ENCODE data around the gene ZNF385C. TPM values are rescaled to one million over a fixed set of nuclear protein-coding genes. Genes with fewer than 3 reads are reported as not detected.

The ZNF385C gene
- total RNA-seq, 1 donor from 2014 or later: not detected

DNA sequence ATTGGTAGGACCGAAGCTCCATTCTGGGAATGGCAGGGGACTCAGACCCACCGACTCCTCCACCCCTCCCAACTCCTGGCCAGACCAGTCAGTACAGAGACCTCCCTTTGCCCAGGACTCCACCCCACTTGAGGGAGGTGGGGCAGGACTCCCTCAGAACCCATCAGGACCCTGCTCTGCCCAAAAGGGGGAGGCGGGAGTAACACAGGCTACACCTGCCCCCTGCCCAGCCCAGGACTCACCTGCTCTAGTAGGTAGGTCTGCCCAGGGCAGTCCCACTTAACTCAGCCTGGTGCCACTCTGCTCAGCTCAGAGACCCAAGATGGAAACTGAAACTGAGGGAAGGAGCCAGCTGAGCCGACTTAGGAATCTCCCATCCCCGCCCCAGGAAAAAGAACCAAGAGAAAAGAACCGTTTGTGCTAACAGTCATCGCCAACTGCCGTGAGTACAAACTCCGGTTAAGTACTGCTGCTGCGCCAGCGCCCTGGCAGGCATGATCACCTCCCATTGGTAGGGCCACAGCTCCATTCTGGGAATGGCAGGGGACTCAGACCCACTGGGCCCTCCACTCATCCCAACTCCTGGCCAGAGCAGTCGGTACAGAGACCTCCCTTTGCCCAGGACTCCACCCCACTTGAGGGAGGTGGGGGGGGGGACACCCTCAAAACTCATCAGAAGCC, 13.7 kb upstream of the ZNF385C start:
- no peak for DNase-seq (ENCODE audit: low read depth)
- H3K4me3 ChIP-seq (ENCODE audit: low read depth, low read length): peak overlapping the region; percentile 66
- TF ChIP-seq, protein P1, sequence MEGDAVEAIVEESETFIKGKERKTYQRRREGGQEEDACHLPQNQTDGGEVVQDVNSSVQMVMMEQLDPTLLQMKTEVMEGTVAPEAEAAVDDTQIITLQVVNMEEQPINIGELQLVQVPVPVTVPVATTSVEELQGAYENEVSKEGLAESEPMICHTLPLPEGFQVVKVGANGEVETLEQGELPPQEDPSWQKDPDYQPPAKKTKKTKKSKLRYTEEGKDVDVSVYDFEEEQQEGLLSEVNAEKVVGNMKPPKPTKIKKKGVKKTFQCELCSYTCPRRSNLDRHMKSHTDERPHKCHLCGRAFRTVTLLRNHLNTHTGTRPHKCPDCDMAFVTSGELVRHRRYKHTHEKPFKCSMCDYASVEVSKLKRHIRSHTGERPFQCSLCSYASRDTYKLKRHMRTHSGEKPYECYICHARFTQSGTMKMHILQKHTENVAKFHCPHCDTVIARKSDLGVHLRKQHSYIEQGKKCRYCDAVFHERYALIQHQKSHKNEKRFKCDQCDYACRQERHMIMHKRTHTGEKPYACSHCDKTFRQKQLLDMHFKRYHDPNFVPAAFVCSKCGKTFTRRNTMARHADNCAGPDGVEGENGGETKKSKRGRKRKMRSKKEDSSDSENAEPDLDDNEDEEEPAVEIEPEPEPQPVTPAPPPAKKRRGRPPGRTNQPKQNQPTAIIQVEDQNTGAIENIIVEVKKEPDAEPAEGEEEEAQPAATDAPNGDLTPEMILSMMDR (conservative IDR thresholded peaks at IDR 0.05; ENCODE audit: low read depth, low read length): no peak

DNA sequence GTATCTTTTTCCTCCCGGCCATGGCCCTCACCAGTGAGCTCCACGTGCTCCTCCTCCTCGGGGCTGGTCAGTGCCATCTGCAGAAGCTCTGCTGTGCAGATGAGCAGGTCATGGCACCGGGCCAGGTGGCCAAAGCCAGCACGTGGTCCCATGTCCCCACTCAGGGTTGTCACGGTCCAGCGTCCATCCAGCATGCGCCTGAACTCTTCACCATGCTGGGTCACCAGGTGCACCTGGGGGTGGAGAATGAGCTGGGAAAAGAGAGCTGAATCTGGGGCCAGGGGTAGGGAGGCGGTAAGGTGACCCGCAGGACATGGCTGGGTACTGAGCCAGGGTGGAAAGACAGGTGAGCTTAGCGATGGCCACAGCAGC, 13.0 kb upstream of the ZNF385C start:
- peak overlapping the region; percentile 66 for H3K4me3 ChIP-seq (ENCODE audit: low read depth, low read length)
- no peak for DNase-seq (ENCODE audit: low read depth)
- TF ChIP-seq, protein P1 (conservative IDR thresholded peaks at IDR 0.05; ENCODE audit: low read depth, low read length): no peak

DNA sequence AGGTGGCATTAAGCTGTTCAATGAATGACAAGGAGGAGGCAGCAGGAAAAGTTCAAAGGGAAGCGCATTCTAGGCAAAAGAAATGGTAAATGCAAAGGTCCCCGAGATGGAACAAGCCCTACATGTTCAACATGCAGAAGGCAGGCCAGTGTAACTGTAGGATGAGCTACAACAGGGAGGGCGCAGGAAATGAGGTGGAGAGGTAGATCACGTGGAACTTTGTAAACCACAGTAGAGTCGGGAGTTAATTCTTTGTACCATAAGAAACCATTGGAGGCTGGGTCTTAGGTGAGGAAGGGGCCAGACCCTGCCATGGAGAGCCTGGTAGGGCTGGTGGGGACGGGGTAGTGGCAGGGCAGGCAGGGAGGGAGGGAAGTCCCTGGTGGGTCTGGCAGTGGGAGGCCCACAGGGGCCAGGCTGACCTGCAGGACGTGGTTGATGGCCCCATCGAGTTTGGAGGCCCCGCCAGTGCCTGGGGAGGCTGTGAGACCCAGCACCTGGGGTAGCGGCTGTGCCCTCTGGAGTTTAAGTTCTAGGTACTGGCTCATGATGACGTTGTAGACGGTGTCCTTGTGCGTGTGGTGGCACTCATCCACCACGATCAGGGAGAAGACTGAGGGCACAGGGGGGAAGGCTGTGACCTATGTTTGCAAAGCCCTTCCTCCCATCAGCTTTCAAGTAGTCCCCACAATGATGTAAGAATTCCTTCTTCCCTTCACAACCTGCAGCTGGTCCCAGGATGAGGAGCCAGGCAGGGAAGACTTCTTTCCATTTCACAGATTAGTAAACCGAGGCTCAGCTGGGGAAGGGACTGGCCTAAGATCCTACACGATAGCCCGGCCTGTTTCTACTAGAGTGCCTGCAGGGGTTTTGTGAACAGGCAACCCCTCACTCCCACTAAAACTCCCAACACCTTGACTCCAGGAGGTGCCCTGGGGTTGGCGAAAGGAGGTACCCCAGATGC, 12.3 kb upstream of the ZNF385C start:
- DNase-seq (ENCODE audit: low read depth): no peak
- H3K4me3 ChIP-seq (ENCODE audit: low read depth, low read length): no peak overlapping the region
- TF ChIP-seq, protein P1 (conservative IDR thresholded peaks at IDR 0.05; ENCODE audit: low read depth, low read length): no peak

DNA sequence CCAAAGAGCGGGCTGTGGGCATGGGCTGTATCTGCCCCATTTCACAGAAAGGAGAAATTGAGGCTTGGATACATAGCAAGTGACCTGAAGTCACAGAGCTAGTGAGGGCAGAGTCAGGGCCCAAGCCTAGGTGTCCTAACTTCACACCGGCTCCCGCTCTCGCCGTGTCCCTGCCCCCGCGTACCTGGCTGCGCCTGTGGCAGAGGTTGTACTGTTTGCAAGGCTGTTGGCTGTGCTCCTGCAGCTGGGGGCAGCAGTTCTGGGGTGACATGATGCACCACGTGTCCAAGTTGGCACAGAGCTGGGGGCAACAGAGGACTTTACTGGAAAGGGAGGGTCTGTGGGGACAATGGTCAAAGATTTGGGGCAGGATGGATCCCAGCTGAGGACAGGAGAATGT, 10.8 kb upstream of the ZNF385C start:
- no peak for DNase-seq (ENCODE audit: low read depth)
- TF ChIP-seq, protein P1 (conservative IDR thresholded peaks at IDR 0.05; ENCODE audit: low read depth, low read length): no peak
- H3K4me3 ChIP-seq (ENCODE audit: low read depth, low read length): no peak overlapping the region

DNA sequence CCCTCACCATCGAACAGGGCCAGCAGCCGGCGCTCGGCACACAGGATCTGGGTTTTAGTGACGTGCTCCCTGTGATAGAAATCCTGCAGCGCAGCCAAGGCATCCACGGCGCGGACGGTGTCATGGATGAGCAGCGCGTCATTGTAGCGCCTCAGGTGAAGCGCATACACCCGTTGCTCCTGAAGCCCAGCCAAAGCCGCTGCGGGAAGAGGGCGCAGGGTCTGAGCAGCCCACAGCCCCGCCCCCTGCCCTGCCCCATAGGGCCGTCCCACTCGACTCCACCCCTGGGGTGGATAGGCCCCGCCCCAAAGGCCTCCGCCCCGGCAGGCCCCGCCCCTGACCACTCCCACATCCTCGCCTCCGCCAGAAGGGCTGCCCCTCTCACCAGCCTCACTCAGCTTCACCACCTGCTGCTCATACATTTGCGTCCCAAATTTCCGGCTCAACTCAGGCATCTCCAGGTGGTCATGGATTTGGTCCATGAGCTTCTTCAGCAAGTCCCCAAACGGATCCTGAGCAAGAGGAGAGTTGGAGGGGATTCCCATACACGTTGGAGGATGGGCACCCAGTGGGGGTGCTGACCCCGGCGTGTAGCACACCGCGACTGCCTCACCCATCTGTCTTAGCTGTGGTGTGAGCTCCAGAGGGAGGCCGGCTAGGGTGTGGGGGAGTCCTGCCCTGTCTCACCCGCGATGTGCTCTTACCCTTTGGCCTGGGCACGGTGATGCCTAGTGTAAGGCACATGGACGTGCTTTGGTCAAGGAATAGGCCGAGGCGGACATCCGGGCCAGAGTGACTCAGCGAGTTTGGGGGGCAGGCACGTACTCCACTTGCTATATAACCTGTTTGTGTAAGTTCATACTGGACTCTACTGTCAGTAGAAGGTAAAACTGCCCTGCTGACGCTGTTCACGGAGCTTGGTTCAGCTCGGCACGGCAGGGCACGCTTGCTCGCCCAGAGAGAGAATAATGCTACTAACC, 9.6 kb upstream of the ZNF385C start:
- TF ChIP-seq, protein P1 (conservative IDR thresholded peaks at IDR 0.05; ENCODE audit: low read depth, low read length): no peak
- no peak overlapping the region for H3K4me3 ChIP-seq (ENCODE audit: low read depth, low read length)
- no peak for DNase-seq (ENCODE audit: low read depth)

DNA sequence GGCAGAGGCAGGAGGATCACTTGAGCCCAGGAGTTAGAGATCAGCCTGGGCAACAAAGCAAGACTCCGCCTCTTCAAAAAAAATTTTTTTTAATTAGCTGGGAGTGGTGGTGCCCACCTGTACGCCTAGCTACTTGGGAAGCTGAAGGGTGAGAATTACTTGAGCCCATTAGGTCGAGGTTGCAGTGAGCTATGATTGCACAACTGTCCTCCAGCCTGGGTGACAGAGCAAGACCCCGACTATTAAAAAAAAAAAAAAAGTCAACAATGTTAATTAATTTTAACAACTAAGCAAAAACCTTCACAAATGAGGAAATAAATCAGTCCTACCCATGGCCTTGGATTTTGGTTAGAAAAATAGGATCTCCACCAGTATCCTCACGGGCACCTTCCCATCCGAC, 8.9 kb upstream of the ZNF385C start:
- no peak for DNase-seq (ENCODE audit: low read depth)
- TF ChIP-seq, protein P1 (conservative IDR thresholded peaks at IDR 0.05; ENCODE audit: low read depth, low read length): no peak
- H3K4me3 ChIP-seq (ENCODE audit: low read depth, low read length): no peak overlapping the region

Measured in epithelial cell of proximal tubule (primary cell).